ENCODE results near the gene PIK3AP1.

GRCh38 chr10:96585736-96586418 lies 134.4 kb downstream of the PIK3AP1 start:
- TF ChIP-seq POLR2A (IDR thresholded peaks at IDR 0.05) (peak; percentile 57 to 68), CTCF (IDR thresholded peaks at IDR 0.05) (no peak)
